WTC11 (cell line): ENCODE measurements around the gene POLR1H.

Source experiments
- IRF2 ChIP-seq: sonication (generic); formaldehyde crosslinking; IDR thresholded peaks from 2 replicates; pipeline ENCODE4 v1.8.0; 2022; ENCODE audit warnings: low read depth, missing genetic modification reagents, borderline replicate concordance
- MXD4 ChIP-seq: fragments of 250-450 bp; sonication (Bioruptor Pico); IDR thresholded peaks from 2 replicates; pipeline ENCODE4 v1.8.0; 2021; ENCODE audit warnings: mild to moderate bottlenecking, moderate library complexity, borderline replicate concordance
- NR2C2 ChIP-seq: sonication (generic); formaldehyde crosslinking; IDR thresholded peaks from 2 replicates; pipeline ENCODE4 v1.8.0; 2022; ENCODE audit warnings: mild to moderate bottlenecking, missing genetic modification reagents
- SP1 ChIP-seq: sonication (generic); formaldehyde crosslinking; conservative IDR thresholded peaks from 2 replicates; pipeline ENCODE4 v1.8.1; 2022; ENCODE audit warnings: missing genetic modification reagents
- TEAD4 ChIP-seq: sonication (generic); formaldehyde crosslinking; IDR thresholded peaks from 2 replicates; pipeline ENCODE4 v1.8.0; 2022; ENCODE audit warnings: mild to moderate bottlenecking, missing genetic modification reagents
- TF ChIP-seq, protein P1 (sequence below): fragments of 200-600 bp; IDR thresholded peaks from 2 replicates; pipeline ENCODE4 v1.8.0; 2022; ENCODE audit warnings: antibody characterized with exemption
- TF ChIP-seq, protein P2 (sequence below): sonication (generic); formaldehyde crosslinking; IDR thresholded peaks from 2 replicates; pipeline ENCODE4 v1.8.1; 2022; ENCODE audit warnings: mild to moderate bottlenecking, missing genetic modification reagents, moderate library complexity, borderline replicate concordance
- TF ChIP-seq, protein P3 (sequence below): sonication (generic); formaldehyde crosslinking; IDR thresholded peaks from 2 replicates; pipeline ENCODE4 v1.8.1; 2023; ENCODE audit warnings: mild to moderate bottlenecking, missing genetic modification reagents
- TF ChIP-seq, protein P4 (sequence below): sonication (generic); formaldehyde crosslinking; conservative IDR thresholded peaks from 2 replicates; pipeline ENCODE4 v1.8.1; 2022; ENCODE audit warnings: mild to moderate bottlenecking, missing genetic modification reagents

DNA sequence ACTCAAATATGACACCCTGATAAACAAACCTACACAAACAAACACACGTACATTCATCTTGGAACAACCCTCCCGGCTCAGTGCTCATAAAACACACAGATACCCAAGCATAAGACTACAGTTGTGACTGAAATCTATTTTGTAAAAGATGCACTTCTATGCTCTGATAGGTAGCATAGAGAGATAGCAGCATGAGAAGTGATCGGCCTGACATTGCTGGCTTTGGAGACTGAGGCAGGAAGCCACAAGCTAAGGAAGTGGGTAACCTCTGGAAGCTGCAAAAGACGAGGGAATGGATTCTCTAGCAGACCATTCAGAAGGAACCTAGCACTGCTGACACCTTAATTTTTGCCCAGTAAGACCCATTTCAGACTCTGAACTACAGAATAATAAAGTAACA is 16.2 kb downstream of the POLR1H start:
- TF ChIP-seq, protein P1, sequence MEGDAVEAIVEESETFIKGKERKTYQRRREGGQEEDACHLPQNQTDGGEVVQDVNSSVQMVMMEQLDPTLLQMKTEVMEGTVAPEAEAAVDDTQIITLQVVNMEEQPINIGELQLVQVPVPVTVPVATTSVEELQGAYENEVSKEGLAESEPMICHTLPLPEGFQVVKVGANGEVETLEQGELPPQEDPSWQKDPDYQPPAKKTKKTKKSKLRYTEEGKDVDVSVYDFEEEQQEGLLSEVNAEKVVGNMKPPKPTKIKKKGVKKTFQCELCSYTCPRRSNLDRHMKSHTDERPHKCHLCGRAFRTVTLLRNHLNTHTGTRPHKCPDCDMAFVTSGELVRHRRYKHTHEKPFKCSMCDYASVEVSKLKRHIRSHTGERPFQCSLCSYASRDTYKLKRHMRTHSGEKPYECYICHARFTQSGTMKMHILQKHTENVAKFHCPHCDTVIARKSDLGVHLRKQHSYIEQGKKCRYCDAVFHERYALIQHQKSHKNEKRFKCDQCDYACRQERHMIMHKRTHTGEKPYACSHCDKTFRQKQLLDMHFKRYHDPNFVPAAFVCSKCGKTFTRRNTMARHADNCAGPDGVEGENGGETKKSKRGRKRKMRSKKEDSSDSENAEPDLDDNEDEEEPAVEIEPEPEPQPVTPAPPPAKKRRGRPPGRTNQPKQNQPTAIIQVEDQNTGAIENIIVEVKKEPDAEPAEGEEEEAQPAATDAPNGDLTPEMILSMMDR = no peak
- no peak for TF ChIP-seq MXD4 (CRISPR knock-in tag)
- TF ChIP-seq SP1 = no peak
- no peak for TF ChIP-seq NR2C2 (CRISPR knock-in tag)
- TF ChIP-seq, protein P2, sequence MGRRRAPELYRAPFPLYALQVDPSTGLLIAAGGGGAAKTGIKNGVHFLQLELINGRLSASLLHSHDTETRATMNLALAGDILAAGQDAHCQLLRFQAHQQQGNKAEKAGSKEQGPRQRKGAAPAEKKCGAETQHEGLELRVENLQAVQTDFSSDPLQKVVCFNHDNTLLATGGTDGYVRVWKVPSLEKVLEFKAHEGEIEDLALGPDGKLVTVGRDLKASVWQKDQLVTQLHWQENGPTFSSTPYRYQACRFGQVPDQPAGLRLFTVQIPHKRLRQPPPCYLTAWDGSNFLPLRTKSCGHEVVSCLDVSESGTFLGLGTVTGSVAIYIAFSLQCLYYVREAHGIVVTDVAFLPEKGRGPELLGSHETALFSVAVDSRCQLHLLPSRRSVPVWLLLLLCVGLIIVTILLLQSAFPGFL (CRISPR knock-in tag) = no peak
- TF ChIP-seq, protein P3, sequence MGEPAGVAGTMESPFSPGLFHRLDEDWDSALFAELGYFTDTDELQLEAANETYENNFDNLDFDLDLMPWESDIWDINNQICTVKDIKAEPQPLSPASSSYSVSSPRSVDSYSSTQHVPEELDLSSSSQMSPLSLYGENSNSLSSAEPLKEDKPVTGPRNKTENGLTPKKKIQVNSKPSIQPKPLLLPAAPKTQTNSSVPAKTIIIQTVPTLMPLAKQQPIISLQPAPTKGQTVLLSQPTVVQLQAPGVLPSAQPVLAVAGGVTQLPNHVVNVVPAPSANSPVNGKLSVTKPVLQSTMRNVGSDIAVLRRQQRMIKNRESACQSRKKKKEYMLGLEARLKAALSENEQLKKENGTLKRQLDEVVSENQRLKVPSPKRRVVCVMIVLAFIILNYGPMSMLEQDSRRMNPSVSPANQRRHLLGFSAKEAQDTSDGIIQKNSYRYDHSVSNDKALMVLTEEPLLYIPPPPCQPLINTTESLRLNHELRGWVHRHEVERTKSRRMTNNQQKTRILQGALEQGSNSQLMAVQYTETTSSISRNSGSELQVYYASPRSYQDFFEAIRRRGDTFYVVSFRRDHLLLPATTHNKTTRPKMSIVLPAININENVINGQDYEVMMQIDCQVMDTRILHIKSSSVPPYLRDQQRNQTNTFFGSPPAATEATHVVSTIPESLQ = no peak
- TF ChIP-seq, protein P4, sequence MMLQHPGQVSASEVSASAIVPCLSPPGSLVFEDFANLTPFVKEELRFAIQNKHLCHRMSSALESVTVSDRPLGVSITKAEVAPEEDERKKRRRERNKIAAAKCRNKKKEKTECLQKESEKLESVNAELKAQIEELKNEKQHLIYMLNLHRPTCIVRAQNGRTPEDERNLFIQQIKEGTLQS (CRISPR knock-in tag) = no peak
- TF ChIP-seq IRF2 = no peak
- no peak for TF ChIP-seq TEAD4 (CRISPR knock-in tag)
